ENCODE results near the gene PERM1. TPM values are rescaled to one million over a fixed set of nuclear protein-coding genes. Genes with fewer than 3 reads are reported as not detected.

The PERM1 gene
- total and polyA plus RNA-seq, 2 of the 13 experiments (the other 11 are each of a cell fraction or from before 2014, with no cell fraction given) = 0.04 to 0.29 TPM

DNA sequence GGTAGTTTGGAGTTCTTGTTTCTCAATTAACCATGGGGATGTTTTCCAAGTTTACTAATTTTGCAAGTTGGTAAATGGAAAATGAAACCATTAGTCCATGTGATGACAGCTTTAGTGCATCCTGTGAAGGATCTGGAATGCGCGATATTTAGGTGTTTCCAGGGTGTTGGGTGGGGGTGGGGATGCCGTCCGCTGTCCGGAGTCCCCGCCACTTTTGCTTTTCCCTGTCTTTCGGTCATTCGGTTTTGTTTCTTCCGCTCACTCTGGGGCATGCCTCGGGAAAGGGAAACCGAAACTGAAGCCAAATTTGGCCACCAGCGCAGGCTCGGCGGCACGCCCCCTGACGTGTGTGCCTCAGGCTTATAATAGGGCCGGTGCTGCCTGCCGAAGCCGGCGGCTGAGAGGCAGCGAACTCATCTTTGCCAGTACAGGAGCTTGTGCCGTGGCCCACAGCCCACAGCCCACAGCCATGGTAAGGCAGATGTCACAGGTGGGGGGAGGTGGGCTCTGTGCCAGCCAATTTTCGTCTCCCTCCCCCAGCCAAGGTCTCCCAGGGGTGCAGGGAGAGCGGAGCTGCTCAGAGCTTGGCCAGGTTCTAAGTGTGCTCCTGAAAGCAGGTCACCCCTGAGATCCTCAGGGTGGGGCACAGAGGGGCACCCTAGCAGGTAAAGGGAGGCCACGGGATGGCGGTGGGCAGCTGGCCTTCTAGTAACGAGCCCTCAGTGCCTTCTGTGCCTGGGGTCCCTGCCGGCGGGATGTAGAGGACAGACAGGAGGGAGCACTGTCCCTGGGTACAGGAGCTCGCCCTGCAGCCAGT lies 31.4 kb upstream of the PERM1 start, which contains the start of gene ISG15 (continued):
- no peak for TF ChIP-seq JUN (CRISPR knock-in tag; IDR thresholded peaks at IDR 0.05)
- TF ChIP-seq KAT7 (CRISPR knock-in tag; IDR thresholded peaks at IDR 0.05; ENCODE audit: borderline replicate concordance) = 0 out of 2 replicates have a peak, but pooled peaks have one; percentile 17
- TF ChIP-seq, protein P1, sequence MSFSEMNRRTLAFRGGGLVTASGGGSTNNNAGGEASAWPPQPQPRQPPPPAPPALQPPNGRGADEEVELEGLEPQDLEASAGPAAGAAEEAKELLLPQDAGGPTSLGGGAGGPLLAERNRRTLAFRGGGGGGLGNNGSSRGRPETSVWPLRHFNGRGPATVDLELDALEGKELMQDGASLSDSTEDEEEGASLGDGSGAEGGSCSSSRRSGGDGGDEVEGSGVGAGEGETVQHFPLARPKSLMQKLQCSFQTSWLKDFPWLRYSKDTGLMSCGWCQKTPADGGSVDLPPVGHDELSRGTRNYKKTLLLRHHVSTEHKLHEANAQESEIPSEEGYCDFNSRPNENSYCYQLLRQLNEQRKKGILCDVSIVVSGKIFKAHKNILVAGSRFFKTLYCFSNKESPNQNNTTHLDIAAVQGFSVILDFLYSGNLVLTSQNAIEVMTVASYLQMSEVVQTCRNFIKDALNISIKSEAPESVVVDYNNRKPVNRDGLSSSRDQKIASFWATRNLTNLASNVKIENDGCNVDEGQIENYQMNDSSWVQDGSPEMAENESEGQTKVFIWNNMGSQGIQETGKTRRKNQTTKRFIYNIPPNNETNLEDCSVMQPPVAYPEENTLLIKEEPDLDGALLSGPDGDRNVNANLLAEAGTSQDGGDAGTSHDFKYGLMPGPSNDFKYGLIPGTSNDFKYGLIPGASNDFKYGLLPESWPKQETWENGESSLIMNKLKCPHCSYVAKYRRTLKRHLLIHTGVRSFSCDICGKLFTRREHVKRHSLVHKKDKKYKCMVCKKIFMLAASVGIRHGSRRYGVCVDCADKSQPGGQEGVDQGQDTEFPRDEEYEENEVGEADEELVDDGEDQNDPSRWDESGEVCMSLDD (CRISPR knock-in tag; IDR thresholded peaks at IDR 0.05; ENCODE audit: borderline replicate concordance) = no peak
- no peak for TF ChIP-seq ZNF484 (CRISPR knock-in tag; IDR thresholded peaks at IDR 0.05; ENCODE audit: borderline replicate concordance, low read depth)
- TF ChIP-seq ZNF614 (CRISPR knock-in tag; IDR thresholded peaks at IDR 0.05; ENCODE audit: borderline replicate concordance) = no peak
- no peak for TF ChIP-seq NR1H2 (CRISPR knock-in tag; IDR thresholded peaks at IDR 0.05; ENCODE audit: borderline replicate concordance, low read depth)
- TF ChIP-seq KLF6 (CRISPR knock-in tag; IDR thresholded peaks at IDR 0.05) = 0 out of 2 replicates have a peak, but pooled peaks have one; percentile 37
- TF ChIP-seq, protein P2, sequence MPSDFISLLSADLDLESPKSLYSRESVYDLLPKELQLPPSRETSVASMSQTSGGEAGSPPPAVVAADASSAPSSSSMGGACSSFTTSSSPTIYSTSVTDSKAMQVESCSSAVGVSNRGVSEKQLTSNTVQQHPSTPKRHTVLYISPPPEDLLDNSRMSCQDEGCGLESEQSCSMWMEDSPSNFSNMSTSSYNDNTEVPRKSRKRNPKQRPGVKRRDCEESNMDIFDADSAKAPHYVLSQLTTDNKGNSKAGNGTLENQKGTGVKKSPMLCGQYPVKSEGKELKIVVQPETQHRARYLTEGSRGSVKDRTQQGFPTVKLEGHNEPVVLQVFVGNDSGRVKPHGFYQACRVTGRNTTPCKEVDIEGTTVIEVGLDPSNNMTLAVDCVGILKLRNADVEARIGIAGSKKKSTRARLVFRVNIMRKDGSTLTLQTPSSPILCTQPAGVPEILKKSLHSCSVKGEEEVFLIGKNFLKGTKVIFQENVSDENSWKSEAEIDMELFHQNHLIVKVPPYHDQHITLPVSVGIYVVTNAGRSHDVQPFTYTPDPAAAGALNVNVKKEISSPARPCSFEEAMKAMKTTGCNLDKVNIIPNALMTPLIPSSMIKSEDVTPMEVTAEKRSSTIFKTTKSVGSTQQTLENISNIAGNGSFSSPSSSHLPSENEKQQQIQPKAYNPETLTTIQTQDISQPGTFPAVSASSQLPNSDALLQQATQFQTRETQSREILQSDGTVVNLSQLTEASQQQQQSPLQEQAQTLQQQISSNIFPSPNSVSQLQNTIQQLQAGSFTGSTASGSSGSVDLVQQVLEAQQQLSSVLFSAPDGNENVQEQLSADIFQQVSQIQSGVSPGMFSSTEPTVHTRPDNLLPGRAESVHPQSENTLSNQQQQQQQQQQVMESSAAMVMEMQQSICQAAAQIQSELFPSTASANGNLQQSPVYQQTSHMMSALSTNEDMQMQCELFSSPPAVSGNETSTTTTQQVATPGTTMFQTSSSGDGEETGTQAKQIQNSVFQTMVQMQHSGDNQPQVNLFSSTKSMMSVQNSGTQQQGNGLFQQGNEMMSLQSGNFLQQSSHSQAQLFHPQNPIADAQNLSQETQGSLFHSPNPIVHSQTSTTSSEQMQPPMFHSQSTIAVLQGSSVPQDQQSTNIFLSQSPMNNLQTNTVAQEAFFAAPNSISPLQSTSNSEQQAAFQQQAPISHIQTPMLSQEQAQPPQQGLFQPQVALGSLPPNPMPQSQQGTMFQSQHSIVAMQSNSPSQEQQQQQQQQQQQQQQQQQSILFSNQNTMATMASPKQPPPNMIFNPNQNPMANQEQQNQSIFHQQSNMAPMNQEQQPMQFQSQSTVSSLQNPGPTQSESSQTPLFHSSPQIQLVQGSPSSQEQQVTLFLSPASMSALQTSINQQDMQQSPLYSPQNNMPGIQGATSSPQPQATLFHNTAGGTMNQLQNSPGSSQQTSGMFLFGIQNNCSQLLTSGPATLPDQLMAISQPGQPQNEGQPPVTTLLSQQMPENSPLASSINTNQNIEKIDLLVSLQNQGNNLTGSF (CRISPR knock-in tag; IDR thresholded peaks at IDR 0.05) = no peak
- TF ChIP-seq, protein P3, sequence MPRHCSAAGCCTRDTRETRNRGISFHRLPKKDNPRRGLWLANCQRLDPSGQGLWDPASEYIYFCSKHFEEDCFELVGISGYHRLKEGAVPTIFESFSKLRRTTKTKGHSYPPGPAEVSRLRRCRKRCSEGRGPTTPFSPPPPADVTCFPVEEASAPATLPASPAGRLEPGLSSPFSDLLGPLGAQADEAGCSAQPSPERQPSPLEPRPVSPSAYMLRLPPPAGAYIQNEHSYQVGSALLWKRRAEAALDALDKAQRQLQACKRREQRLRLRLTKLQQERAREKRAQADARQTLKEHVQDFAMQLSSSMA (CRISPR knock-in tag; IDR thresholded peaks at IDR 0.05) = peak; percentile 76; the same call in 1 of the 2 replicates
- no peak for TF ChIP-seq MAZ (IDR thresholded peaks at IDR 0.05; ENCODE audit: borderline replicate concordance, low read depth, low read length)
- peak; percentile 70 for TF ChIP-seq MAZ (CRISPR knock-in tag; IDR thresholded peaks at IDR 0.05; ENCODE audit: low read depth)
- peak; percentile 9; the same call in 1 of the 2 replicates for TF ChIP-seq GLI4 (CRISPR knock-in tag; IDR thresholded peaks at IDR 0.05; ENCODE audit: borderline replicate concordance)
- TF ChIP-seq ZNF510 (CRISPR knock-in tag; IDR thresholded peaks at IDR 0.05; ENCODE audit: low read depth) = 0 out of 2 replicates have a peak, but pooled peaks have one; percentile 25
- TF ChIP-seq ZNF468 (CRISPR knock-in tag; IDR thresholded peaks at IDR 0.05) = no peak
- TF ChIP-seq, protein P4, sequence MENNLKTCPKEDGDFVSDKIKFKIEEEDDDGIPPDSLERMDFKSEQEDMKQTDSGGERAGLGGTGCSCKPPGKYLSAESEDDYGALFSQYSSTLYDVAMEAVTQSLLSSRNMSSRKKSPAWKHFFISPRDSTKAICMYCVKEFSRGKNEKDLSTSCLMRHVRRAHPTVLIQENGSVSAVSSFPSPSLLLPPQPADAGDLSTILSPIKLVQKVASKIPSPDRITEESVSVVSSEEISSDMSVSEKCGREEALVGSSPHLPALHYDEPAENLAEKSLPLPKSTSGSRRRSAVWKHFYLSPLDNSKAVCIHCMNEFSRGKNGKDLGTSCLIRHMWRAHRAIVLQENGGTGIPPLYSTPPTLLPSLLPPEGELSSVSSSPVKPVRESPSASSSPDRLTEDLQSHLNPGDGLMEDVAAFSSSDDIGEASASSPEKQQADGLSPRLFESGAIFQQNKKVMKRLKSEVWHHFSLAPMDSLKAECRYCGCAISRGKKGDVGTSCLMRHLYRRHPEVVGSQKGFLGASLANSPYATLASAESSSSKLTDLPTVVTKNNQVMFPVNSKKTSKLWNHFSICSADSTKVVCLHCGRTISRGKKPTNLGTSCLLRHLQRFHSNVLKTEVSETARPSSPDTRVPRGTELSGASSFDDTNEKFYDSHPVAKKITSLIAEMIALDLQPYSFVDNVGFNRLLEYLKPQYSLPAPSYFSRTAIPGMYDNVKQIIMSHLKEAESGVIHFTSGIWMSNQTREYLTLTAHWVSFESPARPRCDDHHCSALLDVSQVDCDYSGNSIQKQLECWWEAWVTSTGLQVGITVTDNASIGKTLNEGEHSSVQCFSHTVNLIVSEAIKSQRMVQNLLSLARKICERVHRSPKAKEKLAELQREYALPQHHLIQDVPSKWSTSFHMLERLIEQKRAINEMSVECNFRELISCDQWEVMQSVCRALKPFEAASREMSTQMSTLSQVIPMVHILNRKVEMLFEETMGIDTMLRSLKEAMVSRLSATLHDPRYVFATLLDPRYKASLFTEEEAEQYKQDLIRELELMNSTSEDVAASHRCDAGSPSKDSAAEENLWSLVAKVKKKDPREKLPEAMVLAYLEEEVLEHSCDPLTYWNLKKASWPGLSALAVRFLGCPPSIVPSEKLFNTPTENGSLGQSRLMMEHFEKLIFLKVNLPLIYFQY (CRISPR knock-in tag; IDR thresholded peaks at IDR 0.05; ENCODE audit: borderline replicate concordance) = no peak
